ENCODE results near the gene MAGEC3.
"Not testable (repeated sequence)": the region's sequence is repeated elsewhere in the genome, so short reads cannot be mapped to it uniquely, and the experiment has no call there.

The MAGEC3 gene

DNA sequence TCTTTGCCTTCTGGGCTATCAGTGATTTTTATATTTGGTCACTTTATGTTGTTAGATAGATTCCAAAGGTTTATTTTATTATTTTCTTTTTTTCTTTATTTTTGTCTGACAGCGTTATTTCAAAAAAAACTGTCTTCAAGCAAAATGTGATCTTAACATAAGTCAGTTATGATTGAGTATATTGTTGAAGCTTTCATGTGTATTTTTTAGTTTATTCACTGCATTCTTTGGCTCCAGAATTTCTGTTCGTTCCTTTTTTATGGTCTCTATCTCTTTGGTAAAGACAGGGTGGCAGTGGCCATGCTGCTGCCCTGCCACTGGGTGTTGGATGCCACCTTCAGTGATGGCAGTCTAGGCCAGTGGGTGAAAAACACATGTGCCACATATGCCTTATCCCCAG lies at the start of gene MAGEC3:
TSS of gene MAGEC3 (plus strand) at position 301 of the 400 bp plus-strand sequence. CDS start at position 301, 0 bp downstream.
- in situ Hi-C loops (cut with MboI; ENCODE audit: low sequenced_read_pairs) = no loop called here

DNA sequence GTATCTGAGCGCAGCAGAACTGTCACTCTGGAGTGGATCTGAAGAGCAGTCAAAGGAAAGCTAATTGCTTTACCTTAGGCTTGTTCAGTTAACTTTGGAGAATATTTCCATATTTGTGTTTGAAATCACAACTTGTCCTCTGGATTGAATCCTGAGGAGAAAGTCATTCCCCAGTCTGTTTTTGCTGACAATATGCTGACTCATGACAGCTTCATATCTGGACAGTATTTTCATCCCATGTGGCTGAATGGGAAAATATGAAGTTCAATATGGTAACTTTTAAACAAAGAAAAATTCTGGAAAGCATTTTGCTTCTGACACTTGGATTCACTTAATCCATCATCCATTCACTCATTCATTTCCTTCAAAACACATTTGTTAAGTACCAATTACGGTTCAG lies 46.3 kb upstream of the MAGEC3 start:
- in situ Hi-C loops (cut with MboI; ENCODE audit: low sequenced_read_pairs) = no loop called here

GRCh38 chrX:141811438-141811837 lies 26.7 kb upstream of the MAGEC3 start:
- in situ Hi-C loops (cut with MboI; ENCODE audit: low sequenced_read_pairs) = no loop called here

- in situ Hi-C loops (cut with MboI; ENCODE audit: low sequenced_read_pairs) = no loop called here
Observed at GRCh38 chrX:141814213-141814857, 23.8 kb upstream of the MAGEC3 start.

- in situ Hi-C loops (cut with MboI; ENCODE audit: low sequenced_read_pairs) = no loop called here
Observed at GRCh38 chrX:141815904-141816303, 22.2 kb upstream of the MAGEC3 start.

DNA sequence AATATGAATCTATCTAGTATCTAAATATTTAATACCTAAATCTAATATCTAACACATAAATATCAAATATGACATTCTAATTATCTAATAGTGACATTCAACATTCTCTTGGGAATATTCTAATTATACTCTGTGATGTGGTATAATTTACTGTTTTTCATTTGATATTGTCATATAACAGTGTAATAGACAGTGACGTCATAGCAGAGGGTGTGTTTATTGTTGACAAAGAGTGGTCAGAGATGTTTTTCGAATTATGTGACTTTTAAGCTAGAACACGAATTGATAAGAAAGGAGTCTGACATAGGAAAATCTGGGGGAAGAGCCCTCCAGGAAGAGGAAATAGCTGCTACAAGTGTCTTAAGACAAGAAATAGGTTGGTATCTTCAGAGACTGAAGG lies 5.9 kb upstream of the MAGEC3 start:
- in situ Hi-C loops (cut with MboI; ENCODE audit: low sequenced_read_pairs) = no loop called here

DNA sequence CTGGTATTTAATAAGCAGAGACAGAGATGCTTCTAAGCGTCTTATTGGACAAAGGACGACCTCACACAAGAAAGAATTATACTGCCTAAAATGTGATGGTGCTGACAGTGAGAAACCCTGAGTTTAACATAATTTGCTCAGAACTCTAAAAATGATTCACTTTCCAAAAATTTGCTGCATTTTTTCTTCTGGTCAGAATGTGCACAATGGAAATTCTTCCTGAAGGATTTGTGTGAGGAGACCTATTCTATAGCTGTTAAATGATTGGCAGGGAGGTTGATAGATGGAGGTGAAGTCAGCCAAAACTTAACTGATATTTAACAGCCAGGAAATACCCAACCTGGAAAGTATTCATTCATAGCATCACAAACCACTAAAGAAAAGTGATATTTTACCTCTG lies 1.7 kb downstream of the MAGEC3 start:
- in situ Hi-C loops (cut with MboI; ENCODE audit: low sequenced_read_pairs) = no loop called here

GRCh38 chrX:141857479-141857878 lies 19.4 kb downstream of the MAGEC3 start:
- in situ Hi-C loops (cut with MboI; ENCODE audit: low sequenced_read_pairs) = no loop called here

DNA sequence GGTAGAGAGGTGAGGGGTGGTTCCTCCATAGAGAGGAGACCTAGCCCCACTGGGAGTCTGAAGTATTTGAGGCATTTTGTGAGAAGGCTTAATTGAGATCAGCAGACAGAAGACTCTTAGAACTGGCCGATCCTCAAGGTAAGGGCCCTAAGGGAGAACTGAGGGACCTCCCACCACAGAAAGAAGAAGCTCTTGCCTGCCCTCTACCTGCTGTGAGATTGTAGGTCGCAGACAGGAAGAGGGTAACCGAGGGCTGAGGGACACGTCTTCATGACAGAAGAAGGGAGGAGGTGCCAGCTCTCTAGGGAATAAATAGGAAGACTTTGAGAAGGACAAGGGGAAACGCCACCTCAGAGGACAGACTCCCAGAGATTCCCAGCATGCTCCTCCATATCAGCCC lies 41.5 kb downstream of the MAGEC3 start:
- in situ Hi-C loops (cut with MboI; ENCODE audit: low sequenced_read_pairs) = no loop called here

- in situ Hi-C loops (cut with MboI; ENCODE audit: low sequenced_read_pairs) = not testable (repeated sequence)
Observed at GRCh38 chrX:141888811-141889210, 50.7 kb downstream of the MAGEC3 start.

- in situ Hi-C loops (cut with MboI; ENCODE audit: low sequenced_read_pairs) = no loop called here
Observed at GRCh38 chrX:141894733-141895132, 56.6 kb downstream of the MAGEC3 start.

DNA sequence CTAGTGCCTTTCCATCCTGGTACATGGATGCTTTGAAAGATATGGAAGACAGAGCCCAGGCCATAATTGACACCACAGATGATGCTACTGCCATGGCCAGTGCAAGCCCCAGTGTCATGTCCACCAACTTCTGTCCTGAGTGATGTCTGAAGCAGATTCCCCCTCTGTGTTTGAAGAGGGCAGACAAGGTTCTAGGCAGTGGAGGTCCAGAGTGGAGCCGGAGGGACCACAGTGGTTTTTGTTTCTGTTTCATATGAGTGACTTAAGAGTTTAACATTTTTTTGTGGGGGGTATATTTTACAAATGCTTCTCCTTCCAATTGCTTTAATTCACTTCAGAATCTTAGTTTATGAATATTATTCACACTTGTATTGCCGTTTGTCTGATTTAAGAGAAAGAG lies 59.6 kb downstream of the MAGEC3 start:
- in situ Hi-C loops (cut with MboI; ENCODE audit: low sequenced_read_pairs) = no loop called here

GRCh38 chrX:141902366-141902765 lies 64.2 kb downstream of the MAGEC3 start:
- in situ Hi-C loops (cut with MboI; ENCODE audit: low sequenced_read_pairs) = no loop called here

GRCh38 chrX:141903400-141904155 lies 65.5 kb downstream of the MAGEC3 start, which contains the start of gene MAGEC1:
MAGEC1 (plus strand) TSS chrX:141903894; CDS start chrX:141905073, 1,179 bp downstream.
- in situ Hi-C loops (cut with MboI; ENCODE audit: low sequenced_read_pairs) = no loop called here

GRCh38 chrX:141904262-141904661 lies 66.1 kb downstream of the MAGEC3 start:
- in situ Hi-C loops (cut with MboI; ENCODE audit: low sequenced_read_pairs) = no loop called here

DNA sequence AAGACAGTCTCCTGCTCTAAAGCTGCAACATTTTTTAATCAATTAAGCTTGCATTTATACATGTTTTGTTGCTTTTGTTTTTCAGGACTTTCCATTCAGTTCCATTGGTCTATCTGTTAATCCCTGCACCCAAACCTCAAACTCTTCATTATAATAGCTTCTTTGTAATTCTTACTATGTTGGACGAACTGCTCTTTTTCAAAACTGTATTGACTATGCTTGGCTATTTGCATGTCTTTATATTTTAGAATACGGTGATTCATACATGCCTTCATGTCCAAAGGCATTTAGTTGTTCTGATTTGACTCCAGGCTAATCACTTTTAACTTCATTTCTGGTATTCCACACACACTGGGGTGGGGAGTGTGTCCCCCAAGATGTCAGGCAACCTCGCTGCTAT lies 79.7 kb downstream of the MAGEC3 start:
- in situ Hi-C loops (cut with MboI; ENCODE audit: low sequenced_read_pairs) = no loop called here

DNA sequence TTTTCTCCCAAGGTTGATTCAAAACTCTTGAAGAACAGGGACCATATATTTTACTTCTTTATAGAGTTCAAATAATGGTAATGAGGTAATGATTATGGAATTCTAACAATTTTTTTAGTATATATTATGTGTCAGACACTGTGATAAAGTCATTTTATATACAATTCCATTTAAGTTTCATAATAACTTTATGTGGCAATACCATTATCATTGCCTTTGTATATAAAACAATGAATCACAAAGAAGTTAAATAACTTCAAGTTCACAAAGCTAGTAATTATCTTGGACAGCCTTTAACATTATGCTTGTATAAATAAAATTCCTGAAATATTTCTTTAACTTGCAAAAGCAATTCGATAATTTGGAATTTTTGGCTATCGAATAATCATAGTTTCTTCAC lies 86.2 kb downstream of the MAGEC3 start:
- in situ Hi-C loops (cut with MboI; ENCODE audit: low sequenced_read_pairs) = no loop called here

DNA sequence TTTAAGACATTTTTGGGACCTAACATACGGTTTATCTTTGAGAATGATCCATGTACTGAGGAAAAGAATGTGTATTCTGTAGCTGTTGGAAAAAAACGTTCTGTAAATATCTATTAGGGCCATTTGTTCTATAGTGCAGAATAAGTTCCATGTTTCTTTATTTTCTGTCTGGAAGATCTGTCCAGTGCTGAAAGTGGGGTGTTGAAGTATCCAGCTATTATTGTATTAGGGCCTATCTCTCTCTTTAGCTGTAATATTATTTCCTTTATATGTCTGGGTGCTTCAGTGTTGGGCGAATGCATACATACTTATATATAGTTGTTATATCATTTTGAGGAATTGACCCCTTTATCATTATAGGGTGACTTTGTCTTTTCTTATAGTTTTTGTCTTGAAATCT lies 90.3 kb downstream of the MAGEC3 start:
- in situ Hi-C loops (cut with MboI; ENCODE audit: low sequenced_read_pairs) = no loop called here

GRCh38 chrX:141934059-141934641 lies 96.0 kb downstream of the MAGEC3 start:
- in situ Hi-C loops (cut with MboI; ENCODE audit: low sequenced_read_pairs) = no loop called here

DNA sequence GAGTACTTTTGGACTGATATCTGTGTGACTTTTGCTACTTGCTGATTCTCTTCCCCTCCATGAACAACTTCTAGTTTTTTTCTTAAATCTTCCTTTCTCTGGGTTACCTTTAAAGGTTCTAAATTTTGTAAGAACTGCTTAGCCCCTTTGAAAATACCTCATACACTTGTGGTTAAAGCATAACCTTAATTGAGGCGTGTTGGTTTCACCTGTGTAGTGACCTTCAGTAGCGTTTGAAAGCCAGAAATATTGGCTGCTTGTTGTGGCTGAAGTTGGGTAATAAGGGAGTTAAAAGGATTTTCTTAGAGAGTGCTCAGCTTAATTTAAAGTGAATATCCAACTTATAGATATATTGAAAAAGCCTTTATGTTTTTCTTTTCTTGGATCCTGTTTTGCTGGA lies 97.5 kb downstream of the MAGEC3 start:
- in situ Hi-C loops (cut with MboI; ENCODE audit: low sequenced_read_pairs) = no loop called here

- in situ Hi-C loops (cut with MboI; ENCODE audit: low sequenced_read_pairs) = no loop called here
Observed at GRCh38 chrX:141936080-141936479, 98.0 kb downstream of the MAGEC3 start.

DNA sequence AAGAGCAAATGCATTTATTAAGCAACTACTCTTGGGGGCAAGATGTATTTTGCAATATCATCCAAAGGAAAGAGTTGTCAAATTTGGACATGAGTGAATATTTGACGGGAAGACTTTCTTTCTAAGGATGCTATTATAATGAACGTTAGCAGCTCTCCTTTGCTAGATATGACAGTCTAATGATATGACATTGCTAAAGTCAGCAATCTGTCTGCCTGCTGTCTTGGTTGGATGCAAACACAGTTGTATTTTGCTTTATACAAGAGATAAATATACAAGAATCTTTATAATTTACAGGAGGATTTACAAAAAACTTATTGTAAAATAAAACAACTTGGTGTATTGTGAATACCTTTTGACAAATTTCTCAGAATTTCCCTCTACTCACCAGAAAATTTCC lies 103.1 kb downstream of the MAGEC3 start:
- in situ Hi-C loops (cut with MboI; ENCODE audit: low sequenced_read_pairs) = no loop called here

All from HL-60/S4 treated with phorbol 12-myristate 13-acetate at 8.2 ng/mL for 4 days and 3 days (cell line).